ENCODE data around the gene ATAD3C.

DNA sequence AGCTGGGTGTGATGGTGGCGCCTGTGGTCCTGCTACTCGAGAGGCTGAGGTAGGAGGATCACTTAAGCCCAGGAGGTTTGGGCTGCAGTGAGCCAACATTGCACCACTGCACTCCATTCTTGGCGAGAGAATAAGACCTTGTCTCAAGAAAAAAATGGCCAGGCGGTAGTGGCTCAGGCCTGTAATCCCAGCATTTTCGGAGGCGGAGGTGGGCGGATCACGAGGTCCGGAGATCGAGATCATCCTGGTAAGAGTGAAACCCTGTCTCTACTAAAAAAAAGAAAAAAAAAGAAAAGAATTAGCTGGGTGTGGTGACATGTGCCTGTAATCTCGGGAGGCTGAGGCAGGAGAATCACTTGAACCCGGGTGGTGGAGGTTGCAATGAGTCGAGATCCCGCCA, 33.4 kb downstream of the ATAD3C start:
- TF ChIP-seq, protein P1, sequence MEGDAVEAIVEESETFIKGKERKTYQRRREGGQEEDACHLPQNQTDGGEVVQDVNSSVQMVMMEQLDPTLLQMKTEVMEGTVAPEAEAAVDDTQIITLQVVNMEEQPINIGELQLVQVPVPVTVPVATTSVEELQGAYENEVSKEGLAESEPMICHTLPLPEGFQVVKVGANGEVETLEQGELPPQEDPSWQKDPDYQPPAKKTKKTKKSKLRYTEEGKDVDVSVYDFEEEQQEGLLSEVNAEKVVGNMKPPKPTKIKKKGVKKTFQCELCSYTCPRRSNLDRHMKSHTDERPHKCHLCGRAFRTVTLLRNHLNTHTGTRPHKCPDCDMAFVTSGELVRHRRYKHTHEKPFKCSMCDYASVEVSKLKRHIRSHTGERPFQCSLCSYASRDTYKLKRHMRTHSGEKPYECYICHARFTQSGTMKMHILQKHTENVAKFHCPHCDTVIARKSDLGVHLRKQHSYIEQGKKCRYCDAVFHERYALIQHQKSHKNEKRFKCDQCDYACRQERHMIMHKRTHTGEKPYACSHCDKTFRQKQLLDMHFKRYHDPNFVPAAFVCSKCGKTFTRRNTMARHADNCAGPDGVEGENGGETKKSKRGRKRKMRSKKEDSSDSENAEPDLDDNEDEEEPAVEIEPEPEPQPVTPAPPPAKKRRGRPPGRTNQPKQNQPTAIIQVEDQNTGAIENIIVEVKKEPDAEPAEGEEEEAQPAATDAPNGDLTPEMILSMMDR (conservative IDR thresholded peaks at IDR 0.05; ENCODE audit: low read depth, low read length) = no peak
- TF ChIP-seq RAD21 (IDR thresholded peaks at IDR 0.05; ENCODE audit: low read length) (no peak), RCOR1 (IDR thresholded peaks at IDR 0.05; ENCODE audit: insufficient replicate concordance, low read length) (no peak), POLR2A (IDR thresholded peaks at IDR 0.05; ENCODE audit: low read depth, low read length) (no peak), FOS (IDR thresholded peaks at IDR 0.05; ENCODE audit: low read depth, low read length) (no peak), MAZ (IDR thresholded peaks at IDR 0.05; ENCODE audit: borderline replicate concordance, low read depth, low read length) (no peak), MXI1 (IDR thresholded peaks at IDR 0.05; ENCODE audit: borderline replicate concordance, low read depth, low read length) (no peak), MAFK (IDR thresholded peaks at IDR 0.05; ENCODE audit: low read depth, low read length) (no peak), RFX5 (IDR thresholded peaks at IDR 0.05; ENCODE audit: low read depth, low read length) (no peak)
- TF ChIP-seq, protein P2, sequence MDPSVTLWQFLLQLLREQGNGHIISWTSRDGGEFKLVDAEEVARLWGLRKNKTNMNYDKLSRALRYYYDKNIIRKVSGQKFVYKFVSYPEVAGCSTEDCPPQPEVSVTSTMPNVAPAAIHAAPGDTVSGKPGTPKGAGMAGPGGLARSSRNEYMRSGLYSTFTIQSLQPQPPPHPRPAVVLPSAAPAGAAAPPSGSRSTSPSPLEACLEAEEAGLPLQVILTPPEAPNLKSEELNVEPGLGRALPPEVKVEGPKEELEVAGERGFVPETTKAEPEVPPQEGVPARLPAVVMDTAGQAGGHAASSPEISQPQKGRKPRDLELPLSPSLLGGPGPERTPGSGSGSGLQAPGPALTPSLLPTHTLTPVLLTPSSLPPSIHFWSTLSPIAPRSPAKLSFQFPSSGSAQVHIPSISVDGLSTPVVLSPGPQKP (IDR thresholded peaks at IDR 0.05; ENCODE audit: borderline replicate concordance, low read depth, low read length) = no peak
